ENCODE data around the gene SEC16A. TPM values are rescaled to one million over a fixed set of nuclear protein-coding genes. Genes with fewer than 3 reads are reported as not detected.

SEC16A gene
- total RNA-seq, 1 donor from 2014 or later = 66.5 TPM

GRCh38 chr9:136502940-136503550 lies 20.2 kb upstream of the SEC16A start:
- H3K36me3 ChIP-seq = peaks cover 100% of the 10 kb centered on the region
- no peaks in the 10 kb centered on the region for H3K4me1 ChIP-seq
- H3K4me3 ChIP-seq = no peak overlapping the region
- no peaks in the 10 kb centered on the region for H3K9me3 ChIP-seq
- TF ChIP-seq CTCF (IDR thresholded peaks at IDR 0.05) = no peak
- H3K27ac ChIP-seq = no peak overlapping the region
- DNase-seq (no peak), ATAC-seq (no peak)
- intact Hi-C loops (cut with DNase I) = no loop called here
- no peaks in the 10 kb centered on the region for H3K27me3 ChIP-seq (ENCODE audit: low read depth)

GRCh38 chr9:136502196-136502595 lies 19.4 kb upstream of the SEC16A start:
- H3K4me1 ChIP-seq = no peaks in the 10 kb centered on the region
- TF ChIP-seq CTCF (IDR thresholded peaks at IDR 0.05) = no peak
- ATAC-seq = no peak
- no peak overlapping the region for H3K4me3 ChIP-seq
- no peaks in the 10 kb centered on the region for H3K9me3 ChIP-seq
- H3K36me3 ChIP-seq = peaks cover 100% of the 10 kb centered on the region
- H3K27me3 ChIP-seq (ENCODE audit: low read depth) = no peaks in the 10 kb centered on the region
- intact Hi-C loops (cut with DNase I) = no loop called here
- no peak overlapping the region for H3K27ac ChIP-seq
- DNase-seq = no peak

- H3K36me3 ChIP-seq = peaks cover 100% of the 10 kb centered on the region
- DNase-seq = no peak
- intact Hi-C loops (cut with DNase I) = no loop called here
Measured at GRCh38 chr9:136501686-136502085, 18.8 kb upstream of the SEC16A start.

GRCh38 chr9:136499935-136500910 lies 17.4 kb upstream of the SEC16A start:
- no peaks in the 10 kb centered on the region for H3K4me1 ChIP-seq
- no peak for ATAC-seq
- no peak for DNase-seq
- H3K27me3 ChIP-seq (ENCODE audit: low read depth) = no peaks in the 10 kb centered on the region
- H3K27ac ChIP-seq = no peak overlapping the region
- H3K9me3 ChIP-seq = no peaks in the 10 kb centered on the region
- TF ChIP-seq CTCF (IDR thresholded peaks at IDR 0.05) = no peak
- H3K4me3 ChIP-seq = no peak overlapping the region
- intact Hi-C loops (cut with DNase I) = no loop called here
- peaks cover 100% of the 10 kb centered on the region for H3K36me3 ChIP-seq

More at GRCh38 chr9:136501686-136502085, 18.8 kb upstream of the SEC16A start:
- no peak for TF ChIP-seq CTCF (IDR thresholded peaks at IDR 0.05)
- no peaks in the 10 kb centered on the region for H3K9me3 ChIP-seq
- no peak for ATAC-seq
- no peak overlapping the region for H3K27ac ChIP-seq
- no peak overlapping the region for H3K4me3 ChIP-seq
- H3K4me1 ChIP-seq = no peaks in the 10 kb centered on the region
- no peaks in the 10 kb centered on the region for H3K27me3 ChIP-seq (ENCODE audit: low read depth)

GRCh38 chr9:136499071-136499934 lies 16.5 kb upstream of the SEC16A start:
- intact Hi-C loops (cut with DNase I) = no loop called here
- H3K9me3 ChIP-seq = no peaks in the 10 kb centered on the region
- no peaks in the 10 kb centered on the region for H3K4me1 ChIP-seq
- TF ChIP-seq CTCF (IDR thresholded peaks at IDR 0.05) = no peak
- no peak overlapping the region for H3K27ac ChIP-seq
- H3K4me3 ChIP-seq = no peak overlapping the region
- H3K36me3 ChIP-seq = peaks cover 100% of the 10 kb centered on the region
- no peaks in the 10 kb centered on the region for H3K27me3 ChIP-seq (ENCODE audit: low read depth)
- no peak for ATAC-seq
- no peak for DNase-seq
